Mesendoderm (in vitro differentiated cells): ENCODE results near the gene SETSIP.
A peak's percentile ranks its signal among the peaks of the same experiment; 100 is the strongest.
"Not testable (repeated sequence)": the region's sequence is repeated elsewhere in the genome, so short reads cannot be mapped to it uniquely, and the experiment has no call there.

ENCODE experiments used
- DNase-seq: peaks from one replicate; pipeline ENCODE4 v3.0.0; 2013
- H2AK5ac ChIP-seq: 2 replicates; pipeline ENCODE4 v1.6.1; 2013; ENCODE audit warnings: low read length, inconsistent platforms
- H2BK120ac ChIP-seq: 2 replicates; pipeline ENCODE4 v1.6.1; 2013; ENCODE audit warnings: low read depth, mild to moderate bottlenecking, low read length, moderate library complexity, mixed read lengths
- H2BK15ac ChIP-seq: replicated peaks from 2 replicates; pipeline ENCODE4 v1.6.1; 2013; ENCODE audit warnings: low read depth, mild to moderate bottlenecking, moderate library complexity
- H2BK5ac ChIP-seq: 2 replicates; pipeline ENCODE4 v1.6.1; 2013; ENCODE audit warnings: low read length, inconsistent platforms
- H3K18ac ChIP-seq: 2 replicates; pipeline ENCODE4 v1.6.1; 2013; ENCODE audit warnings: mild to moderate bottlenecking, low read length, mixed read lengths
- H3K23ac ChIP-seq: one replicate; pipeline ENCODE4 v1.6.1; 2013; ENCODE audit warnings: low read length
- H3K27ac ChIP-seq: 2 replicates; pipeline ENCODE4 v1.5.1; 2013; ENCODE audit warnings: low read depth, mild to moderate bottlenecking, inconsistent platforms, low read length, moderate library complexity
- H3K27me3 ChIP-seq: 2 replicates; pipeline ENCODE4 v1.6.1; 2013; ENCODE audit warnings: low read length, control low read depth, mild to moderate bottlenecking, inconsistent platforms; ENCODE audit not compliant: insufficient read depth, poor library complexity
- H3K36me3 ChIP-seq: 2 replicates; pipeline ENCODE4 v1.6.1; 2013; ENCODE audit warnings: low read length, inconsistent platforms; ENCODE audit not compliant: control insufficient read depth, insufficient read depth
- H3K4ac ChIP-seq: one replicate; pipeline ENCODE4 v1.6.1; 2013; ENCODE audit warnings: low read depth, mild to moderate bottlenecking, low read length, moderate library complexity
- H3K4me1 ChIP-seq: 2 replicates; pipeline ENCODE4 v1.6.1; 2013; ENCODE audit warnings: low read depth, low read length, inconsistent platforms; ENCODE audit not compliant: control insufficient read depth
- H3K4me2 ChIP-seq: 2 replicates; pipeline ENCODE4 v1.6.1; 2013; ENCODE audit warnings: low read length
- H3K4me3 ChIP-seq: 2 replicates; pipeline ENCODE4 v1.5.1; 2013; ENCODE audit warnings: mild to moderate bottlenecking, low read length
- H3K56ac ChIP-seq: one replicate; pipeline ENCODE4 v1.6.1; 2013; ENCODE audit warnings: low read length
- H3K79me1 ChIP-seq: 2 replicates; pipeline ENCODE4 v1.6.1; 2013; ENCODE audit warnings: low read length, inconsistent platforms
- H3K79me2 ChIP-seq: 2 replicates; pipeline ENCODE4 v1.6.1; 2013; ENCODE audit warnings: mild to moderate bottlenecking, low read length; ENCODE audit not compliant: control insufficient read depth, insufficient read depth
- H3K9ac ChIP-seq: 2 replicates; pipeline ENCODE4 v1.6.1; 2013; ENCODE audit warnings: low read length, inconsistent platforms
- H4K5ac ChIP-seq: one replicate; pipeline ENCODE4 v1.6.1; 2013; ENCODE audit warnings: low read length
- H4K8ac ChIP-seq: one replicate; pipeline ENCODE4 v1.6.1; 2013; ENCODE audit warnings: low read depth, mild to moderate bottlenecking, control low read depth, low read length, moderate library complexity
- WGBS: extraction: QIAGEN DNeasy Blood & Tissue Kit; methylation state at CpG from one replicate; pipeline ENCODE4 v1.1.7; 2013; ENCODE audit warnings: low lambda C conversion rate, missing lambda C conversion rate; ENCODE audit not compliant: insufficient coverage; ENCODE audit errors: extremely low coverage; 5-methylcytosine and 5-hydroxymethylcytosine counted together

Gene SETSIP

DNA sequence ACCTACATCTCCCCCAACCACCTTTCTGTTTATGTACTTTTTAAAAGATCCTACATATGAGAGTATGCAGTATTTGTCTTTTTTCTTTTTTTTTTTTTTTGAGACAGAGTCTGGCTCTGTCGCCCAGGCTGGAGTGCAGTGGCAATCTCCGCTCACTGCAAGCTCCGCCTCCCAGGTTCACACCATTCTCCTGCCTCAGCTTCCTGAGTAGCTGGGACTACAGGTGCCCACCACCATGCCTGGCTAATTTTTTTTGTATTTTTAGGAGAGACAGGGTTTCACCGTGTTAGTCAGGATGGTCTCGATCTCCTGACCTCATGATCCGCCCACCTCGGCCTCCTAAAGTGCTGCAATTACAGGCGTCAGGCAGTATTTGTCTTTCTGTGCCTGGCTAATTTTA lies 2.9 kb upstream of the SETSIP start:
- not testable (repeated sequence) for H3K4me2 ChIP-seq, H3K4me1 ChIP-seq
- no CpG with 5 or more reads among the region's 8 CpGs for WGBS

DNA sequence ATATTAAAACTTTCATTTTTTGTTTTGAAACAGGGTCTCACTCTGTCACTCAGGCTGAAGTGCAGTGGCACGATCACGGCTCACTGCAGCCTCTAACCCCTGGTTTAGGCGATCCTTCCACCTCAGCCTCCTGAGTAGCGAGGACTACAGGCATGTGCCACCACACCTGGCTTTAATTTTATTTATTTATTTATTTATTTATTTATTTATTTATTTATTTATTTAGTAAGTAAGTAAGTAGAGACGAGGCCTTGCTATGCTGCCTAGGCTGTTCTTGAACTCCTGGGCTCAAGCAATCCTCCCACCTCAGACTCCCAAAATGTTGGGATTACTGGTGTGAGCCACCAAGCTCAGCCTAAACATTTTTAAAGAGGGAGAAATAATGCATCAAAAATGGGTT lies 1.2 kb upstream of the SETSIP start:
- Histone ChIP-seq H3K79me1 (no peaks in the 10 kb centered on the region), H2BK5ac (no peak overlapping the region), H3K4ac (no peak overlapping the region), H3K56ac (no peak overlapping the region), H3K18ac (no peak overlapping the region), H3K27me3 (no peaks in the 10 kb centered on the region), H4K5ac (no peak overlapping the region), H3K79me2 (no peaks in the 10 kb centered on the region), H3K36me3 (no peaks in the 10 kb centered on the region), H3K9ac (no peak overlapping the region), H3K4me3 (no peak overlapping the region), H3K4me2 (no peak overlapping the region), H4K8ac (no peak overlapping the region), H2BK120ac (no peak overlapping the region), H3K27ac (no peak overlapping the region), H3K4me1 (no peaks in the 10 kb centered on the region), H2BK15ac (no peak overlapping the region), H2AK5ac (no peak overlapping the region), H3K23ac (no peak overlapping the region)
- no CpG with 5 or more reads among the region's 5 CpGs for WGBS
- DNase-seq = no peak

More for the DNA sequence above, 2.9 kb upstream of the SETSIP start:
- H4K5ac ChIP-seq, H3K18ac ChIP-seq, DNase-seq, H2BK120ac ChIP-seq, H3K23ac ChIP-seq, H3K56ac ChIP-seq, H4K8ac ChIP-seq, H2BK15ac ChIP-seq, H3K27me3 ChIP-seq, H2AK5ac ChIP-seq, H3K4me3 ChIP-seq, H3K36me3 ChIP-seq, H2BK5ac ChIP-seq, H3K79me2 ChIP-seq, H3K4ac ChIP-seq, H3K9ac ChIP-seq, H3K79me1 ChIP-seq, H3K27ac ChIP-seq: not testable (repeated sequence)

DNA sequence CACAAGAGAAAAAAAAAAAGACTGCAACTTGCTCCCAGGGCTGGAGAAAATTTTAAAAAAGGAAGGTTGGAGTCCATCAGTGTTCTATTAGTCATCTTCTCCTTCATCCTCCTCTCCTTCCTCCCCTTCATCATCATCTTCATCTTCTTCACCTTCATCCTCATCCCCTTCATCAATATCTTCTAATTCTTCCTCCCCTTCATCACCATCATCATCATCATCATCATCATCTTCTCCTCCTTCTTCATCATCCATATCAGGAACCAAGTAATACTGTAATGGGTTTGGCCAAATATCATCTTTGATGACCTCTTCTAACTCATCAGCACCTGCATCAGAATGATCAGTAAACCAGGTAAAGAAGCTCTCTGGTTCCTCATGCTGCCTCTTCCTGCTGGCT lies 765 bp downstream of the SETSIP start:
- H3K79me2 ChIP-seq, DNase-seq, H2BK120ac ChIP-seq, H3K4me2 ChIP-seq, H3K23ac ChIP-seq, H3K18ac ChIP-seq, H2AK5ac ChIP-seq, H3K4me1 ChIP-seq, H3K79me1 ChIP-seq, H3K4me3 ChIP-seq, H2BK5ac ChIP-seq, H3K9ac ChIP-seq, H3K27ac ChIP-seq, H3K27me3 ChIP-seq, H4K5ac ChIP-seq, H3K4ac ChIP-seq, H3K36me3 ChIP-seq, H4K8ac ChIP-seq, H3K56ac ChIP-seq, H2BK15ac ChIP-seq: not testable (repeated sequence)

DNA sequence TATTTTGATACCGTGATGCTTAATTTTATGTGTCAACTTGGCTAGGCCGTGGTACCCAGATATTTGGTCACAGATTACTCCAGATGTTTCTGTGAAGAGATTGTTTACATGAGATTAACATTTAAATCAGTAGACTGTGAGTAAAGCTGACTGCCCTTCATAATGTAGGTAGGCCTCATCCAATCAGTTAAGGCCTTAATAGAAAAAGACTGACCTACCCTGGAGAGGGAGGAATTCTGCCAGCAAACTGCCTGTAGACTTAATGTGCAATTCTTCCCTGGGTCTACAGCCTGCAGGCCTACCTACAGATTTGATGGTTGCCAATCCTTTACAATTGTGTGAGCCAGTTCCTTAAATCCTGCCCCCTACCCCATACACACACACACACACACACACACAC lies 4.3 kb downstream of the SETSIP start:
- WGBS = no CpG with 5 or more reads among the region's 2 CpGs
- no peak overlapping the region for H4K5ac ChIP-seq
- no peak overlapping the region for H3K56ac ChIP-seq

GRCh38 chr1:92066321-92066720 lies 8.9 kb downstream of the SETSIP start:
- DNase-seq = no peak
- WGBS = no CpG with 5 or more reads among the region's 8 CpGs
- Histone ChIP-seq H3K4ac (no peak overlapping the region), H3K36me3 (no peaks in the 10 kb centered on the region), H3K27ac (no peak overlapping the region), H3K27me3 (no peaks in the 10 kb centered on the region), H2BK5ac (no peak overlapping the region), H4K5ac (no peak overlapping the region), H3K79me2 (no peaks in the 10 kb centered on the region), H3K18ac (no peak overlapping the region), H3K4me3 (no peak overlapping the region), H3K4me1 (no peaks in the 10 kb centered on the region), H3K4me2 (no peak overlapping the region), H4K8ac (no peak overlapping the region), H2BK15ac (no peak overlapping the region), H2BK120ac (no peak overlapping the region), H3K23ac (no peak overlapping the region), H3K56ac (no peak overlapping the region), H3K9ac (no peak overlapping the region), H3K79me1 (no peaks in the 10 kb centered on the region), H2AK5ac (no peak overlapping the region)

More for the DNA sequence above, 4.3 kb downstream of the SETSIP start:
- Histone ChIP-seq H2BK15ac (no peak overlapping the region), H3K36me3 (no peaks in the 10 kb centered on the region), H3K27ac (no peak overlapping the region), H3K4me2 (no peak overlapping the region), H3K18ac (no peak overlapping the region), H2BK120ac (no peak overlapping the region), H2AK5ac (no peak overlapping the region), H3K79me1 (no peaks in the 10 kb centered on the region), H3K27me3 (no peaks in the 10 kb centered on the region), H3K79me2 (no peaks in the 10 kb centered on the region), H3K23ac (no peak overlapping the region), H3K4me1 (no peaks in the 10 kb centered on the region), H2BK5ac (no peak overlapping the region), H4K8ac (no peak overlapping the region), H3K4me3 (no peak overlapping the region), H3K4ac (no peak overlapping the region), H3K9ac (no peak overlapping the region)
- no peak for DNase-seq

GRCh38 chr1:92065042-92065441 lies 10.2 kb downstream of the SETSIP start:
- Histone ChIP-seq H3K27me3 (no peaks in the 10 kb centered on the region), H3K4ac (no peak overlapping the region), H3K4me1 (no peaks in the 10 kb centered on the region), H3K79me2 (no peaks in the 10 kb centered on the region), H3K4me2 (no peak overlapping the region), H2BK120ac (no peak overlapping the region), H4K8ac (no peak overlapping the region), H3K79me1 (no peaks in the 10 kb centered on the region), H3K36me3 (no peaks in the 10 kb centered on the region), H4K5ac (no peak overlapping the region), H3K18ac (no peak overlapping the region), H3K9ac (no peak overlapping the region), H2BK15ac (no peak overlapping the region), H2AK5ac (no peak overlapping the region), H2BK5ac (no peak overlapping the region), H3K4me3 (no peak overlapping the region), H3K56ac (no peak overlapping the region), H3K27ac (no peak overlapping the region), H3K23ac (no peak overlapping the region)
- no CpG with 5 or more reads among the region's 3 CpGs for WGBS
- DNase-seq = peak; percentile 45
